ENCODE results near the gene SNRK.

Gene SNRK

GRCh38 chr3:43298761-43299160 is 12.4 kb downstream of the SNRK start:
- H3K4me3 ChIP-seq (ENCODE audit: low read length): no peak overlapping the region
- DNase-seq (ENCODE audit: low read depth, low spot score): no peak

GRCh38 chr3:43302116-43302880 is 16.0 kb downstream of the SNRK start:
- no peak for DNase-seq (ENCODE audit: low read depth, low spot score)
- H3K4me3 ChIP-seq (ENCODE audit: low read length): no peak overlapping the region

GRCh38 chr3:43304126-43304525 is 17.8 kb downstream of the SNRK start:
- no peak overlapping the region for H3K4me3 ChIP-seq (ENCODE audit: low read length)
- no peak for DNase-seq (ENCODE audit: low read depth, low spot score)

GRCh38 chr3:43307226-43307625 is 20.9 kb downstream of the SNRK start:
- DNase-seq (ENCODE audit: low read depth, low spot score): no peak
- H3K4me3 ChIP-seq (ENCODE audit: low read length): no peak overlapping the region

- no peak overlapping the region for H3K4me3 ChIP-seq (ENCODE audit: low read length)
- no peak for DNase-seq (ENCODE audit: low read depth, low spot score)
These were observed 21.3 kb downstream of the SNRK start for GRCh38 chr3:43307649-43308048.

GRCh38 chr3:43309372-43310305 is 23.3 kb downstream of the SNRK start:
- DNase-seq (ENCODE audit: low read depth, low spot score): no peak
- no peak overlapping the region for H3K4me3 ChIP-seq (ENCODE audit: low read length)

GRCh38 chr3:43316783-43317460 is 30.6 kb downstream of the SNRK start:
- DNase-seq (ENCODE audit: low read depth, low spot score): no peak
- H3K4me3 ChIP-seq (ENCODE audit: low read length): no peak overlapping the region

GRCh38 chr3:43317461-43318316 is 31.3 kb downstream of the SNRK start:
- no peak for DNase-seq (ENCODE audit: low read depth, low spot score)
- H3K4me3 ChIP-seq (ENCODE audit: low read length): no peak overlapping the region

- no peak for DNase-seq (ENCODE audit: low read depth, low spot score)
These were observed 33.0 kb downstream of the SNRK start for GRCh38 chr3:43319376-43319775.

GRCh38 chr3:43319794-43320193 is 33.5 kb downstream of the SNRK start:
- DNase-seq (ENCODE audit: low read depth, low spot score): no peak
- no peak overlapping the region for H3K4me3 ChIP-seq (ENCODE audit: low read length)

More at GRCh38 chr3:43319376-43319775, 33.0 kb downstream of the SNRK start:
- no peak overlapping the region for H3K4me3 ChIP-seq (ENCODE audit: low read length)

GRCh38 chr3:43320288-43320687 is 33.9 kb downstream of the SNRK start:
- DNase-seq (ENCODE audit: low read depth, low spot score): no peak

GRCh38 chr3:43323541-43323940 is 37.2 kb downstream of the SNRK start:
- H3K4me3 ChIP-seq (ENCODE audit: low read length): no peak overlapping the region
- no peak for DNase-seq (ENCODE audit: low read depth, low spot score)

More at GRCh38 chr3:43320288-43320687, 33.9 kb downstream of the SNRK start:
- H3K4me3 ChIP-seq (ENCODE audit: low read length): no peak overlapping the region

- peak; percentile 38 for DNase-seq (ENCODE audit: low read depth, low spot score)
- no peak overlapping the region for H3K4me3 ChIP-seq (ENCODE audit: low read length)
These were observed 40.7 kb downstream of the SNRK start for GRCh38 chr3:43326891-43327581.

- DNase-seq (ENCODE audit: low read depth, low spot score): no peak
These were observed 41.2 kb downstream of the SNRK start for GRCh38 chr3:43327582-43327979.

GRCh38 chr3:43328653-43329052 is 42.3 kb downstream of the SNRK start:
- H3K4me3 ChIP-seq (ENCODE audit: low read length): no peak overlapping the region
- no peak for DNase-seq (ENCODE audit: low read depth, low spot score)

More at GRCh38 chr3:43327582-43327979, 41.2 kb downstream of the SNRK start:
- no peak overlapping the region for H3K4me3 ChIP-seq (ENCODE audit: low read length)

- H3K4me3 ChIP-seq (ENCODE audit: low read length): no peak overlapping the region
- DNase-seq (ENCODE audit: low read depth, low spot score): no peak
These were observed 44.6 kb downstream of the SNRK start for GRCh38 chr3:43330981-43331380.

- no peak for DNase-seq (ENCODE audit: low read depth, low spot score)
- no peak overlapping the region for H3K4me3 ChIP-seq (ENCODE audit: low read length)
These were observed 45.0 kb downstream of the SNRK start for GRCh38 chr3:43331381-43331780.

GRCh38 chr3:43334976-43335375 is 48.6 kb downstream of the SNRK start:
- H3K4me3 ChIP-seq (ENCODE audit: low read length): no peak overlapping the region
- no peak for DNase-seq (ENCODE audit: low read depth, low spot score)
